Trophoblast cell (in vitro differentiated cells and primary cell): ENCODE measurements around the gene GPI.

Experiments used
- DNase-seq, 2 donors: peaks; one replicate each; pipeline ENCODE4 v3.0.0-alpha.2; 2016
- H2AFZ ChIP-seq: 2 replicates; pipeline ENCODE4 v1.6.1; 2013; ENCODE audit warnings: low read length, moderate library complexity, mild to moderate bottlenecking; ENCODE audit not compliant: insufficient read depth, poor library complexity
- H2AK5ac ChIP-seq: 2 replicates; pipeline ENCODE4 v1.6.1; 2013; ENCODE audit warnings: mild to moderate bottlenecking, low read length
- H2BK120ac ChIP-seq: 2 replicates; pipeline ENCODE4 v1.6.1; 2013; ENCODE audit warnings: low read length, mild to moderate bottlenecking, moderate library complexity; ENCODE audit not compliant: insufficient read depth, poor library complexity
- H2BK12ac ChIP-seq: 2 replicates; pipeline ENCODE4 v1.6.1; 2013; ENCODE audit warnings: mild to moderate bottlenecking, low read length, moderate library complexity
- H2BK5ac ChIP-seq: 2 replicates; pipeline ENCODE4 v1.6.1; 2013; ENCODE audit warnings: low read length, low read depth, moderate library complexity, mild to moderate bottlenecking; ENCODE audit not compliant: poor library complexity
- H3K14ac ChIP-seq: 2 replicates; pipeline ENCODE4 v1.6.1; 2013; ENCODE audit warnings: mild to moderate bottlenecking, low read length
- H3K18ac ChIP-seq: 2 replicates; pipeline ENCODE4 v1.6.1; 2013; ENCODE audit warnings: mild to moderate bottlenecking, low read length
- H3K23ac ChIP-seq: 2 replicates; pipeline ENCODE4 v1.6.1; 2013; ENCODE audit warnings: low read length
- H3K27ac ChIP-seq: 2 replicates; pipeline ENCODE4 v1.5.1; 2013; ENCODE audit warnings: low read depth, mild to moderate bottlenecking, inconsistent platforms, low read length, moderate library complexity
- H3K27me3 ChIP-seq: 2 replicates; pipeline ENCODE4 v1.6.1; 2013; ENCODE audit warnings: inconsistent platforms, mild to moderate bottlenecking, low read length, moderate library complexity; ENCODE audit not compliant: insufficient read depth
- H3K36me3 ChIP-seq, 2 experiments: 1 replicate in 1 of 2; 2 replicates in 1 of 2; pipeline ENCODE4 v1.6.1; 2013; ENCODE audit warnings: low read length in 2 of 2, mild to moderate bottlenecking in 2 of 2, moderate library complexity in 1 of 2; ENCODE audit not compliant: insufficient read depth in 2 of 2, control insufficient read depth in 1 of 2
- H3K4ac ChIP-seq: 2 replicates; pipeline ENCODE4 v1.6.1; 2013; ENCODE audit warnings: low read depth, mild to moderate bottlenecking, low read length, moderate library complexity
- H3K4me1 ChIP-seq, 2 experiments: 1 replicate in 1 of 2; 2 replicates in 1 of 2; pipeline ENCODE4 v1.6.1; 2013; ENCODE audit warnings: low read length in 2 of 2, mild to moderate bottlenecking in 2 of 2, moderate library complexity in 1 of 2; ENCODE audit not compliant: insufficient read depth in 2 of 2, control insufficient read depth in 1 of 2
- H3K4me2 ChIP-seq: 2 replicates; pipeline ENCODE4 v1.6.1; 2013; ENCODE audit warnings: inconsistent platforms, mild to moderate bottlenecking, low read length, moderate library complexity
- H3K4me3 ChIP-seq: 2 replicates; pipeline ENCODE4 v1.5.1; 2013; ENCODE audit warnings: mild to moderate bottlenecking, low read depth, low read length, inconsistent platforms
- H3K79me1 ChIP-seq: one replicate; pipeline ENCODE4 v1.6.1; 2013; ENCODE audit warnings: low read length
- H3K79me2 ChIP-seq: 2 replicates; pipeline ENCODE4 v1.6.1; 2013; ENCODE audit warnings: low read length, mild to moderate bottlenecking; ENCODE audit not compliant: control insufficient read depth, insufficient read depth, poor library complexity
- H3K9ac ChIP-seq: 2 replicates; pipeline ENCODE4 v1.6.1; 2013; ENCODE audit warnings: mild to moderate bottlenecking, low read length
- H3K9me3 ChIP-seq: 2 replicates; pipeline ENCODE4 v1.6.1; 2013; ENCODE audit warnings: low read depth, mild to moderate bottlenecking, control low read depth, inconsistent platforms, low read length; ENCODE audit not compliant: insufficient read depth
- H4K12ac ChIP-seq: 2 replicates; pipeline ENCODE4 v1.6.1; 2013; ENCODE audit warnings: low read depth, mild to moderate bottlenecking, low read length, moderate library complexity
- H4K8ac ChIP-seq: 2 replicates; pipeline ENCODE4 v1.6.1; 2013; ENCODE audit warnings: low read depth, mild to moderate bottlenecking, low read length, moderate library complexity
- H4K91ac ChIP-seq: one replicate; pipeline ENCODE4 v1.6.1; 2013; ENCODE audit warnings: low read depth, mild to moderate bottlenecking, low read length, moderate library complexity
- WGBS: extraction: QIAGEN DNeasy Blood & Tissue Kit; methylation state at CpG from one replicate; pipeline ENCODE4 v1.1.7; 2013; ENCODE audit warnings: missing lambda C conversion rate; ENCODE audit not compliant: insufficient read length, insufficient coverage; ENCODE audit errors: extremely low coverage; 5-methylcytosine and 5-hydroxymethylcytosine counted together

The GPI gene

DNA sequence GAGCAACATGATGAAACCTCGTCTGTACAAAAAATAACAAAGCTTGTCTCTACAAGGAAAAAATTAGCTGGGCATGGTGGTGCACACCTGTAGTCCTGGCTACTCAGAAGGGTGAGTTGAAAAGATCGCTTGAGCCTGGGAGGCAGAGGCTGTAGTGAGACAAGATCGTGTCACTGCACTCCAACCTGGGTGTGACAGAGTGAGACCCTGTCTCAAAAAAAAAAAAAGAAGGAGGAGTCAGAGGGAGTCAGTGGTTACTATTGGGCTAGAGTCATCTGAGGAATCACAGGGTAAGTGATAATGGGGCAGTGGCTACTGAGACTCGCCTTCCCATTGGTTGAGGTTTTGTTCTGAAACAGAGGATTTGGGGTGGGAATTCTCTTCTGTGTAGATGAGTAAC lies 1.9 kb upstream of the GPI start:
- no peak for DNase-seq
- Histone ChIP-seq H2BK5ac (no peak overlapping the region), H2AK5ac (no peak overlapping the region), H2AFZ (no peak overlapping the region), H3K4ac (no peak overlapping the region), H3K79me1 (peaks cover 13% of the 10 kb centered on the region), H3K4me2 (no peak overlapping the region), H4K91ac (no peak overlapping the region), H3K18ac (no peak overlapping the region), H3K14ac (no peak overlapping the region), H3K4me1 (peaks cover 18 to 22% of the 10 kb centered on the region in 2 experiments), H3K27me3 (no peaks in the 10 kb centered on the region), H4K12ac (no peak overlapping the region), H2BK12ac (no peak overlapping the region), H3K79me2 (peaks cover 8% of the 10 kb centered on the region), H3K36me3 (peaks cover 5 to 6% of the 10 kb centered on the region in 2 experiments), H3K9me3 (no peaks in the 10 kb centered on the region), H3K4me3 (no peak overlapping the region), H3K27ac (no peak overlapping the region), H4K8ac (no peak overlapping the region), H3K23ac (no peak overlapping the region), H3K9ac (no peak overlapping the region), H2BK120ac (no peak overlapping the region)
- WGBS: no CpG with 5 or more reads among the region's 4 CpGs

- no peak overlapping the region for H4K8ac ChIP-seq
- H3K27me3 ChIP-seq: no peaks in the 10 kb centered on the region
- H3K4me2 ChIP-seq: no peak overlapping the region
- no peak overlapping the region for H3K23ac ChIP-seq
- H2BK5ac ChIP-seq: no peak overlapping the region
- H3K79me1 ChIP-seq: peaks cover 12% of the 10 kb centered on the region
- no peak overlapping the region for H2AK5ac ChIP-seq
- H4K91ac ChIP-seq: no peak overlapping the region
- no peaks in the 10 kb centered on the region for H3K9me3 ChIP-seq
- H3K36me3 ChIP-seq: peaks cover 11% of the 10 kb centered on the region in 2 experiments
- no CpG with 5 or more reads among the region's 5 CpGs for WGBS
- H2AFZ ChIP-seq: no peak overlapping the region
- H3K79me2 ChIP-seq: peaks cover 8% of the 10 kb centered on the region
- H3K9ac ChIP-seq: no peak overlapping the region
- H3K18ac ChIP-seq: no peak overlapping the region
- no peak overlapping the region for H3K4ac ChIP-seq
- no peak overlapping the region for H2BK120ac ChIP-seq
- no peak for DNase-seq
- H4K12ac ChIP-seq: no peak overlapping the region
- H2BK12ac ChIP-seq: no peak overlapping the region
- H3K14ac ChIP-seq: no peak overlapping the region
- H3K4me3 ChIP-seq: no peak overlapping the region
- H3K4me1 ChIP-seq: peaks cover 15 to 16% of the 10 kb centered on the region in 2 experiments
- no peak overlapping the region for H3K27ac ChIP-seq
These were observed 1.1 kb upstream of the GPI start for GRCh38 chr19:34363930-34364329.

GRCh38 chr19:34364462-34364829 lies 550 bp upstream of the GPI start:
- H4K91ac ChIP-seq: peak overlapping the region; percentile 50
- H3K79me1 ChIP-seq: peaks cover 9% of the 10 kb centered on the region
- no peak overlapping the region for H2AK5ac ChIP-seq
- peaks cover 15 to 16% of the 10 kb centered on the region in 2 experiments for H3K4me1 ChIP-seq
- H3K4me3 ChIP-seq: no peak overlapping the region
- H3K4ac ChIP-seq: no peak overlapping the region
- H3K9me3 ChIP-seq: no peaks in the 10 kb centered on the region
- H3K27me3 ChIP-seq: no peaks in the 10 kb centered on the region
- H3K4me2 ChIP-seq: peak overlapping the region; percentile 94
- no peak overlapping the region for H2BK120ac ChIP-seq
- no peak overlapping the region for H2BK12ac ChIP-seq
- WGBS: no CpG with 5 or more reads among the region's 11 CpGs
- peak overlapping the region; percentile 70 for H4K8ac ChIP-seq
- H3K36me3 ChIP-seq: peaks cover 13 to 14% of the 10 kb centered on the region in 2 experiments
- peak overlapping the region; percentile 37 for H2AFZ ChIP-seq
- no peak overlapping the region for H4K12ac ChIP-seq
- H3K79me2 ChIP-seq: peaks cover 8% of the 10 kb centered on the region
- no peak overlapping the region for H3K27ac ChIP-seq
- H3K14ac ChIP-seq: no peak overlapping the region
- no peak overlapping the region for H3K9ac ChIP-seq
- no peak overlapping the region for H2BK5ac ChIP-seq
- no peak overlapping the region for H3K23ac ChIP-seq
- no peak for DNase-seq
- H3K18ac ChIP-seq: no peak overlapping the region

DNA sequence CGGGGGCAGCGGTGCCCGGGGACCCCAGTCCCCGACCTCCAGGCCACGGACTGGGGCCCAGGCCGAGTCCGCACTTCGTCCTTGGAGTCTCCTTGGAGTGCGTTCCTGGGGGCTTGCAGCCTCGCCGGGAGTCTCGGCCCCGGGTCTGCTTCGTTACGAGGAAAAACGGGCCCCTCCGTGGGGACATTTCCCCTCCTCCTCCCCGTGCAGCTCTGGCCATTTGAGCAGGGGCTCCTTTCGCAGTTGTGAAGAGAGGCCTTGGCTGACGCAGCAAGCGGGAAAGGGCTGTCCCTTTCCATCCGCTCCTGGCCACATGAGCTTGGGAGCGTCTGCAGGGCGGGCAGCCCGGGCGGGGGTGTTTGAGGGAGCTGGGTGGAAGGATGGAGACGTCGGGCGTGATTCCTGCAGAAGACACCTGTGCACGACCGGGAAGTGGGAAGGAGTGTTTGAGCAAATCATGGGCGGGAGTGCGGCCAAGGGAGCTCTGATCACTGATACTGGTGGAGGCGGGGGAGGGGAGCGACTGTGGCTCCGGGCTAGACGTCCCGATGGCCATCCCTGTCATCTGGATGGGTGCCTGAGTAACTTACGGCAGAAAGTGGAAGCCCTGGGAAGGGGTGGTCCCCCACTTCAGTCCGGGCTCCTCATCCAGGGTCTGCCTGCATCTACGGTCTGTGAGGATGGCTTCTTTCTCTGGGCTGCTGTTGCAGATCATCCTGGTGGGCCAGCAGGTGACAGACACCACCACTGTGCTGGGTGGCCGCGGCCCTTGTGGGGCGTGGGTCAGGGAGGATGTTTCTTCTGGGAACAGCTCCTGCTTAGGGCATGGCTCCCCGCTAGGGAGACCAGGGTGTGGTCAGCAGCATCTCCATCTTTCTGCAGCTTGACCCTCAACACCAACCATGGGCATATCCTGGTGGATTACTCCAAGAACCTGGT lies 736 bp downstream of the GPI start:
- Histone ChIP-seq H4K8ac (peak overlapping the region; percentile 55), H3K9me3 (no peaks in the 10 kb centered on the region), H3K4me1 (peaks cover 10 to 11% of the 10 kb centered on the region in 2 experiments), H2AK5ac (no peak overlapping the region), H3K23ac (no peak overlapping the region), H3K14ac (peak overlapping the region; percentile 69), H3K27ac (no peak overlapping the region), H3K4me2 (peak overlapping the region; percentile 94), H3K79me2 (peaks cover 8% of the 10 kb centered on the region), H3K9ac (peak overlapping the region; percentile 60), H3K79me1 (peaks cover 3% of the 10 kb centered on the region), H2AFZ (peak overlapping the region; percentile 72), H2BK12ac (no peak overlapping the region), H3K4ac (peak overlapping the region; percentile 82), H2BK120ac (peak overlapping the region; percentile 74), H3K18ac (peak overlapping the region; percentile 69), H3K4me3 (peak overlapping the region; percentile 86), H4K12ac (peak overlapping the region; percentile 10), H2BK5ac (no peak overlapping the region), H3K36me3 (peaks cover 19% of the 10 kb centered on the region in 2 experiments), H3K27me3 (no peaks in the 10 kb centered on the region), H4K91ac (peak overlapping the region; percentile 60)
- no CpG with 5 or more reads among the region's 45 CpGs for WGBS
- DNase-seq: peak in 1 of 2 donors; percentile 26
